Measurements from ENCODE around the gene CREBBP.
"Not testable (repeated sequence)": the region's sequence is repeated elsewhere in the genome, so short reads cannot be mapped to it uniquely, and the experiment has no call there.

GRCh38 chr16:3714378-3714777, 166.1 kb downstream of the CREBBP start:
- TF ChIP-seq TEAD4 (IDR thresholded peaks at IDR 0.05; ENCODE audit: borderline replicate concordance, insufficient read depth); CTCF (IDR thresholded peaks at IDR 0.05); FOXM1 (IDR thresholded peaks at IDR 0.05; ENCODE audit: low read depth); USF2 (IDR thresholded peaks at IDR 0.05; ENCODE audit: borderline replicate concordance, low read depth, low read length); EP300 (IDR thresholded peaks at IDR 0.05; ENCODE audit: borderline replicate concordance in 1 of 2, low read depth in 1 of 2, low read length in 1 of 2); SIN3A (IDR thresholded peaks at IDR 0.05; ENCODE audit: borderline replicate concordance, low read depth, low read length): not testable (repeated sequence)
